Endothelial cell of hepatic sinusoid (primary cell): ENCODE measurements around the gene CDHR5.

ENCODE experiments used
- in situ Hi-C: cut with HindIII; loops from 2 replicates; pipeline ENCODE4 v1.10.0; 2017; ENCODE audit warnings: low sequenced_read_pairs

Gene CDHR5

GRCh38 chr11:623999-624704, 603 bp downstream of the CDHR5 start:
- in situ Hi-C loops: no loop called here

DNA sequence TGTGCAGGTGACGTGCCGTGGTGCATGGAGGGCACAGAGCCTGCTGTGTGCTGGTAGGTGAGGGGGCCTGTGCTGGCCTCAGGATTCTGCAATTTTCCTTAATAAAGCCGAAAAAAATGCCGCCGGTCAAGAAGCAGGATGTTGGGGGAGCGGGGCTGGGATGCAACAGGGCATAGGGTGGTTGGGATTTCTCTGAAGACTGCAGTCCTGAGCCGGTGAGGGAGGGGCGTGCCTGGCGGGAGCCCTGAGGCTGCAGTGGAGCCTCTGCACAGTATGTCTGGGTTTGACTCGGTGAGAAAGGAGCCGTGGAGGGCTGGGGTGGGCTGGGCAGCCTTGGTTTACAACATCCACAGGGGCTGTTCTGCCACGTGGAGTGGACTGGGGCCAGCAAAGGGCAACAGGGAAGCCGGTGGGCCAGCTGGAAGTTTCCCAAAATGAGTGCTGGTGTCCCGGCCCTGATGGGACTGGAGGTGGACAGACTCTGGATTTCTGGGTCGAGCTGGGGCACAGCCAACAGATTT, 1.3 kb downstream of the CDHR5 start:
- in situ Hi-C loops: no loop called here

- in situ Hi-C loops: no loop called here
Measured at GRCh38 chr11:621838-622237, 2.9 kb downstream of the CDHR5 start.

- in situ Hi-C loops: no loop called here
Measured at GRCh38 chr11:620935-621814, 3.6 kb downstream of the CDHR5 start.

DNA sequence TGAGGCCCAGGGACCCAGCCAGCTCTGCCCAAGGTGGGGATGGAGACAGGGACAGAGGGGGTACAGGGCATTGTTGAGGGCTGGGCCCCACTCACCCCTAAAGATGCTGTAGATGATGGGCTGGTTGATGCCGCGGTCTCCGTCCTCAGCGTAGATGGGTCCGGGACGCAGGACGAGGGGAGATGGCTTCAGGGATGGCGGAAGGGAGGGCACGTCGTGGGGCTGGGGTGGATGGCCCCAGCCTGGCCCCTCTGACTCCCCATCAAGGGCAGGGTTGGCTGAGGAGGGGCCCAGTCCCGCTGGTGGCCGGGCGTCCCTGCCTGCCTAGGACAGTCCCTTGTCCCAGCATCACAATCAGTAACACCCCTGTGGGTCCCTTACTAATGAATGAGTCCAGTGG, 4.6 kb downstream of the CDHR5 start:
- in situ Hi-C loops: no loop called here

DNA sequence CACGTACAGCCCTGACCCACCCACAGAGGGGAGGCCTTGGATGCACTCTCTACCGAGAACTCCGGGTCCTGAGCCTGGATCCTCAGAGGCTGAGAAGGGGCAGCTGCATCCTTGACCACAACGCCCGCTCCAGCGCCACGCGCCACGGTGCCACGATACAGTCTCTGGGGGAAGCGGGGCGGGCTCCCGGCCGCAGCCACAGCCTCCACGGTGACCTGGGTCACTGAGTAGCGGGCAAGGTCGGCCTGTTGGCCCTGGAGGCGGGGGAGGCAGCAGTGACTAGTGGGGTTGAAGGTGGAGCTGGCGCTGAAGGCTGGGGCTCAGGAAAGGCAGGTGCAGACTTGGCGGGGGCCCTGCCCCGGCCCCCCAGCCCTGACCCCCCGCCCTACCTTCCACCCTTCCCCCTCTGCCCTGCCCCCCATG, 5.1 kb downstream of the CDHR5 start:
- in situ Hi-C loops: no loop called here

- in situ Hi-C loops: no loop called here
Measured at GRCh38 chr11:618856-619627, 5.7 kb downstream of the CDHR5 start.

- in situ Hi-C loops: no loop called here
Measured at GRCh38 chr11:617912-618682, 6.7 kb downstream of the CDHR5 start.

GRCh38 chr11:617199-617911, 7.4 kb downstream of the CDHR5 start:
- in situ Hi-C loops: no loop called here

DNA sequence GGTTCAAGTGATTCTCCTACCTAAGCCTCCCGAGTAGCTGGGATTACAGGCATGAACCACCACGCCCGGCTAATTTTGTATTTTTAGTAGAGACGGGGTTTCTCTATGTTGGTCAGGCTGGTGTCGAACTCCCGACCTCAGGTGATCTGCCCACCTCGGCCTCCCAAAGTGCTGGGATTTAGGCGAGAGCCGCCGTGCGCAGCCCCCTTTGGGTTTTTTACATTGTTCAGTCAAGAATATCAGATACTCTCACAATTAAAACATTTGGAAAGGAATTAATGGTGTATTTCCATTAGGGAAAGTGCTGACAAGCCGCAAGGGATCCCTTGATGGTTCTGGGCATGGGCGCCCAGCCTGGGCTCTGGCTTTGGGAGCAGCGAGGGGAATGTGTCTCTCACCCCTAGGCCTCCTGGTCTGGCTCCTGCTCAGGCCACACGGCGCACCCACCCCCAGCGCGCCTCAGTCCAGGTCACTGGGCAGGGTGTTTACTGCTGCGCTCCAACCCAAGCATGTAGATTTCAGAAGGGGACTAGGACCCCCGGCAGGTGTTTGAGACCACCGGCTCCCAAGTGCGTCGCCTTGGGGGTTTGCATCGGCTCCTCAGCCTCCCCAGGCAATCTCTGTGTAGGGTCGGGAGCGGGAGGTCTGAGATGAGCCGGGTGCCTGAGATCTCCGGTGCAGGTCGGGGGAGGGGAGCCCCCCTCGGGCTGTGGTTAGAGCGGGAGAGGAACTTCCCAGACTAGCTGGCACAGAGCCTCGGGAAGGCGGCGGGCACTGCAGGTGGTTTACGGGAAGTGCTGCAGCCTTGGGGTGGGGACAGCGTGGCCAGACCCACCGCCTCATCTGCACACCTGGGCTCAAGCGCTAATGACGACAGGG, 8.2 kb downstream of the CDHR5 start:
- in situ Hi-C loops: no loop called here

DNA sequence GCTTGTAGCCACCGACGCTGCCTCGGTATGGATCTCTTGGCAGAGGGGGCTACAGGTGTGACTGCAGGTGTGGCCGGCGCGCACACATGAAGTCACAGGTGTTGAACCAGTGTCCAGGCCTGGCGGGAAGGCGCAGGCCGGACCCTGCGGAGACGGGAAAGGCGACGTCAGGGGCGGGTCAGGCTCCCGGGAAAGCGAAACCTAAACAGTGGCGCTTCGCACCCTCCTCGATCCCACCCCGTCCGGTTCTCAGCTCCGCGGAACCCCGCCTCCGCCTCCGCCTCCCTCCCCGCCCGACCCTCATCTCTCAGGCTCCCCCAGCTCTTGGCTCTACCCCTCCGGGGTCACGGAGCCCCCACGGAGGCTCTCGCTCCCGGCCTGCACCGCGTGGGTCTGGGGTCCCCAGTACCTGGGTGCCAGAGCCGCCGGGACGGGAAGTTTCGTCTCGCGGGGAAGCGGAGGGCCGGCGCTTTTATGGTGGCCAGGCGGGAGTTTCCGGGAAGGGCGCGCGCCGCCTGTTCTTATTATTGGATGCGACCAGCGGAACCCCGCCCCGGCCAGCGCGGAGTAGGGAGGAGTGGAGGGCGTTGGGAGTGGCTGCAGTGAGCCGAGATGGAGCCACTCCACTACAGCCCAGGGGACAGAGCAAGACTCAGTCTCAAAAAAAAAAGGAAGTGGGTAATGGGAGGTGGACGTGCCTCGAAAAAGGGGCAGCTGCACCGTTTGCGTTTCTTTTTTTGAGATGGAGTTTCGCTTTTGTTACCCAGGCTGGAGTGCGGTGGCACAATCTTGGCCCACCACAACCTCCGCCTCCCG, 9.0 kb downstream of the CDHR5 start, which contains the start of gene IRF7:
Gene IRF7 (minus strand): TSS at position 447 of the 816 bp plus-strand sequence. CDS start 586 bp downstream, outside the sequence.
- in situ Hi-C loops: no loop called here

DNA sequence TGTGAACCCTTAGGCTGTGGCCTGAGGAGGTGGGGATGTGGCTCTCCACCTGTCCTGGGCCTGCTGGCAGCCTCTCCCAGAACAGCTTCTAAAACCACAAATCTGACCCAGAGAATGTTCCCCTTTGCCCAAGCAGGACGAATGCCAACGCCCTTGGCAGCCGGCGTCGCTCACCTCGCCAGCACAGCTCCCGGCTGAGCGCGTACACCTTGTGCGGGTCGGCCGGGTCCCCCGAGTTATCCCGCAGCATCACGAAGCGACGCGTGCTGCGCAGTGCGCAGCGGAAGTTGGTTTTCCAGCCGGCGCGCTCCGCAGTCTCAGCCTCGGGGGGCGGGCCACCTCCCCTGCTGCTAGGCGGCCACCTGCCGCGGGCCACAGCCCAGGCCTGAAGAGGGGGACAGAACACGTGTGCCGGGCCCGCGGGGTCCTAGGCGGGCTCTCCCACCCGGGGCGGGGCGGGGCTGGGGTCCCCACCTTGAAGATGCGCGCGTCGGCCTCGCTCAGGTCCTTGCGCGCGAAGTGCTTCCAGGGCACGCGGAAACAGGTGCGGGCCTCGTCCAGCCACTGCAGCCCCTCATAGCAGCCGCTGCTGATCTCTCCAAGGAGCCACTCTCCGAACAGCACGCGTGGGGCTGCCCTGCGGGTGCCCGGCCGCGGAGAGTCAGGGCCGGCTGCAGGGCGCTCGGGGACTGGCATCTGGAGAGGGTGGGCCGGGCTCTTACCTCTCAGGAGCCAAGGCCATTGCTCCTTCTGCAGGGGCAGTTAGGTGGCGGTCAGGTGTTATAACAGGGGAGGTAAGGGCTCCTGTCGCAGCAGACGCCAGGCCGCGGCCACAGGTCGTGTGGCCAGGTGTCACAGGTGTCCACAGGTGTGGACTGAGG, 9.9 kb downstream of the CDHR5 start:
- in situ Hi-C loops: no loop called here

- in situ Hi-C loops: no loop called here
Measured at GRCh38 chr11:614021-614622, 10.6 kb downstream of the CDHR5 start.

DNA sequence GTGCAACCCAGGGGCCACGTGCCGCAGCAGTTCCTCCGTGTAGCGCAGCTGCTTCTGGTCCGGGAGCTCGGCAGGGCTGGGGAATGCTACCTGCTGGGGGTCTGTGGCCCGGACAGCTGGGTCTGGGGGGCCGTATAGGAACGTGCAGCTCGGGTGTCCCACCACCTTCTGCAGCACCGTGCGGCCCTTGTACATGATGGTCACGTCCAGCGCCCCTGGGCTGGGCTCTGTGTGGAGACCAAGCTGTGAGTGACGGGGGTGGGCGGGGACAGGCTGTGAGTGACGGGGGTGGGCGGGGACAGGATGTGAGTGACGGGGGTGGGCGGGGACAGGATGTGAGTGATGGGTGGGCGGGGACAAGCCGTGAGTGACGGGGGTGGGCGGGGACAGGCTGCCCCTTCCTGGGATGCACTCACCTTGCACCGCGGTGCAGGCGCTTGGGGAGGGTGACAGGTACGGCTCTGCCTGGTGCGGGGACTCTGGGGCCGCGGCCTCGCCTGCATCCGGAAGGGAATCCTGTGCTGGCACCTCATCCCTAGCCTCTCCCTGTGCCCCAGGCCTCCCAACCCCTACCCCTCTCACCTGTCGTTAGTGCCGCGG, 11.3 kb downstream of the CDHR5 start:
- in situ Hi-C loops: no loop called here

DNA sequence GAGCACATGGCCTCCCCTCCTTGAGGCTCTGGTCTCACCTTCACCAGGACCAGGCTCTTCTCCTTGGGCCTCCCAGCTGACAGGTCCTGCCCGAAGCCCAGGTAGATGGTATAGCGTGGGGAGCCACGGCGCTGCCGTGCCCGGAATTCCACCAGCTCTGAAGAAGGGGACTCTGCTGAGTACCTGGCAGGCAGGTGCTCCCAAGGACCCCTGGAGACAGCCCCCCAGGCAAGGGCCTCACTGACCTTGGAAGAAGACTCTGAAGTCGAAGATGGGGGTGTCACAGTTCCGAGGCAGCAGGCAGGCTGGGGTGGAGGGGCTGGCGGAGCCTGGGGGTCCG, 11.8 kb downstream of the CDHR5 start:
- in situ Hi-C loops: no loop called here
